Progenitor cell of endocrine pancreas (in vitro differentiated cells): ENCODE measurements around the gene PSMB1. TPM values are rescaled to one million over a fixed set of nuclear protein-coding genes. Genes with fewer than 3 reads are reported as not detected.
A peak's percentile ranks its signal among the peaks of the same experiment; 100 is the strongest.
"Not testable (repeated sequence)": the region's sequence is repeated elsewhere in the genome, so short reads cannot be mapped to it uniquely, and the experiment has no call there.

Experiments
- DNase-seq: peaks from one replicate; pipeline ENCODE4 v3.0.0; 2021; ENCODE audit warnings: low spot score; ENCODE audit not compliant: unreplicated experiment
- H3K27ac Mint-ChIP-seq: 2 replicates; pipeline ENCODE4 v1.8.0; 2021; ENCODE audit warnings: mild to moderate bottlenecking, moderate library complexity, mixed read lengths
- H3K27me3 Mint-ChIP-seq: 2 replicates; pipeline ENCODE4 v1.8.0; 2021; ENCODE audit warnings: mixed read lengths
- H3K36me3 Mint-ChIP-seq: 2 replicates; pipeline ENCODE4 v1.8.0; 2022; ENCODE audit warnings: mixed read lengths; ENCODE audit not compliant: insufficient read depth
- H3K4me1 Mint-ChIP-seq: 2 replicates; pipeline ENCODE4 v1.8.0; 2021; ENCODE audit warnings: low read depth, mixed read lengths
- H3K4me3 Mint-ChIP-seq: 2 replicates; pipeline ENCODE4 v1.8.0; 2021; ENCODE audit warnings: low read depth, mild to moderate bottlenecking, moderate library complexity, mixed read lengths
- H3K9me3 Mint-ChIP-seq: 2 replicates; pipeline ENCODE4 v1.8.0; 2021; ENCODE audit warnings: low read depth, mixed read lengths
- total RNA-seq: library from RNA; stranded (reverse); gene quantifications from 2 replicates; pipeline ENCODE4 v1.2.1, GENCODE V29; 2021
- TF ChIP-seq, protein P1 (sequence below): fragments of 200-600 bp; sonication (generic); IDR thresholded peaks from one replicate; pipeline ENCODE4 v1.5.0; 2021; ENCODE audit warnings: antibody characterized with exemption, mild to moderate bottlenecking; ENCODE audit not compliant: unreplicated experiment

Gene PSMB1
- total RNA-seq, 1 donor from 2014 or later: 154 TPM

DNA sequence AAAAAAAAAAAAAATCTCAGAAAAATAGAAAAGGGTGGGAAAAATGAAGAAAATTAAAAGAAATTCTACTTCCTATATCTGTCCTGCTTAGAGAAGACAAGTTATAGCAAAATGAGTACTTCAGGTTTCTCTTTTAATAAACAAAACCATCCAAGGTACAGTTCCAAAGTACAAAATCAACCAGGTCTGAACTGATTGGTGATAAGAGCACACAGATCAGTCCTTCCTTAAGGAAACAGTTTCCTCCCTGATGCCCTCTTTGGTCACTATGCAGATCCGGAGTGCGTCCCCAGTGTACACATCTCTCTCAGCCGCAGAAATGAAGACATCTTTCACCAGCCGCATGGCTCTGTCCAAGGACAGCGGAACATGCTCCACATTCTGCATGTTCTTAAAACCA lies 18.1 kb downstream of the PSMB1 start:
- H3K9me3 Mint-ChIP-seq: no peaks in the 10 kb centered on the region
- no peaks in the 10 kb centered on the region for H3K4me1 Mint-ChIP-seq
- TF ChIP-seq, protein P1, sequence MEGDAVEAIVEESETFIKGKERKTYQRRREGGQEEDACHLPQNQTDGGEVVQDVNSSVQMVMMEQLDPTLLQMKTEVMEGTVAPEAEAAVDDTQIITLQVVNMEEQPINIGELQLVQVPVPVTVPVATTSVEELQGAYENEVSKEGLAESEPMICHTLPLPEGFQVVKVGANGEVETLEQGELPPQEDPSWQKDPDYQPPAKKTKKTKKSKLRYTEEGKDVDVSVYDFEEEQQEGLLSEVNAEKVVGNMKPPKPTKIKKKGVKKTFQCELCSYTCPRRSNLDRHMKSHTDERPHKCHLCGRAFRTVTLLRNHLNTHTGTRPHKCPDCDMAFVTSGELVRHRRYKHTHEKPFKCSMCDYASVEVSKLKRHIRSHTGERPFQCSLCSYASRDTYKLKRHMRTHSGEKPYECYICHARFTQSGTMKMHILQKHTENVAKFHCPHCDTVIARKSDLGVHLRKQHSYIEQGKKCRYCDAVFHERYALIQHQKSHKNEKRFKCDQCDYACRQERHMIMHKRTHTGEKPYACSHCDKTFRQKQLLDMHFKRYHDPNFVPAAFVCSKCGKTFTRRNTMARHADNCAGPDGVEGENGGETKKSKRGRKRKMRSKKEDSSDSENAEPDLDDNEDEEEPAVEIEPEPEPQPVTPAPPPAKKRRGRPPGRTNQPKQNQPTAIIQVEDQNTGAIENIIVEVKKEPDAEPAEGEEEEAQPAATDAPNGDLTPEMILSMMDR: no peak
- DNase-seq: no peak
- H3K4me3 Mint-ChIP-seq: no peak overlapping the region
- no peak overlapping the region for H3K27ac Mint-ChIP-seq
- H3K27me3 Mint-ChIP-seq: no peaks in the 10 kb centered on the region
- H3K36me3 Mint-ChIP-seq: peaks cover 20% of the 10 kb centered on the region

DNA sequence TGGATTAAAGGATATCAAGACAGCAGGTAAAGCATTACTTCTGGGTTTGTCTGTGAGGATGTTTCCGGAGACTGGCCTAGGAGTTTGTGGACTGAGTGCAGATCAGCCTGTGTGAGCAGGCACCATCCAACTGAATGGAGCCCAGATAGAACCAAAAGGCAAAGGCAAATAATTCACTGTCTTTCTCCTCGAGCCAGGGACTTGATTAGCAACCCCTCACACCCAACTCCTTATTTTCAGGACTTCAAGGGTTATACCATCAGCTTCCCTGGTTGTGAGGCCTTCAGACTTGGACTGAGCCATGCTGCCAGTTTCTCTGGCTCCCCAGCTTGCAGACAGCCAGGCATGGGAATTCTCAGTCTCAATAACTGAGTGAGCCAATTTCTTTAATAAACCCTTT lies 19.3 kb downstream of the PSMB1 start:
- H3K4me1 Mint-ChIP-seq: peaks cover 5% of the 10 kb centered on the region

DNA sequence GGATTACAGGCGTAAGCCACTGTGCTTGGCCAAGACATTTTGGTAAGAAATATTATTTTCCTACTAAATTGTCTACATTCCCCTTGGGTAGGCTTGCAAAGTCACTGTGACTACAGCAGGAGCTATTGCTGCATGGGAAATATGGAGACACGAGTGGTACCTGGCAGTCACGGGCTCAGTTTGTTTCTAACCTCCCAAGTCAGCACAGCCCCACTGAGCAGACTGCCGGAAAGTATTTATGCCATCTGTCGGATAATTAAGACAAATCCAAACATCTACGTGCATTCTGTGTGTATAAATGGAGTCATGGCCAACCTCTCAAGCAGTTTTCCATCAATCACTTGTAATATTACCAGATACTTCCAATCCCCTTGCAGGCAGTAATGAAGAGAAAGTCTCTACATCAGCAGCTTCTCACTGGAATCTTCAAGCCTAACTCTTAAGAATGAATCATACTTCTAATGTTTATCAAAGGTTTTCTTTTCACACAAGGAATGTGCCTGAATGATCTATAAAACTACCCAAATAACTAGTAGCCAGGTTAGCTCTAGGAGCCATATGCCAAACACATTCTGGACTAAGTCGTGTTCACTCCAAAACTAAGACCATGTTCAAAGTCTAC lies 20.1 kb downstream of the PSMB1 start:
- TF ChIP-seq, protein P1: no peak
- Mint-ChIP-seq H3K9me3 (no peaks in the 10 kb centered on the region), H3K36me3 (peaks cover 16% of the 10 kb centered on the region), H3K27ac (no peak overlapping the region), H3K4me3 (no peak overlapping the region), H3K27me3 (no peaks in the 10 kb centered on the region), H3K4me1 (peaks cover 7% of the 10 kb centered on the region)
- no peak for DNase-seq

More for the DNA sequence above, 19.3 kb downstream of the PSMB1 start:
- no peaks in the 10 kb centered on the region for H3K9me3 Mint-ChIP-seq
- TF ChIP-seq, protein P1: no peak
- H3K4me3 Mint-ChIP-seq: no peak overlapping the region
- no peaks in the 10 kb centered on the region for H3K27me3 Mint-ChIP-seq
- DNase-seq: no peak
- no peak overlapping the region for H3K27ac Mint-ChIP-seq
- H3K36me3 Mint-ChIP-seq: peaks cover 19% of the 10 kb centered on the region

DNA sequence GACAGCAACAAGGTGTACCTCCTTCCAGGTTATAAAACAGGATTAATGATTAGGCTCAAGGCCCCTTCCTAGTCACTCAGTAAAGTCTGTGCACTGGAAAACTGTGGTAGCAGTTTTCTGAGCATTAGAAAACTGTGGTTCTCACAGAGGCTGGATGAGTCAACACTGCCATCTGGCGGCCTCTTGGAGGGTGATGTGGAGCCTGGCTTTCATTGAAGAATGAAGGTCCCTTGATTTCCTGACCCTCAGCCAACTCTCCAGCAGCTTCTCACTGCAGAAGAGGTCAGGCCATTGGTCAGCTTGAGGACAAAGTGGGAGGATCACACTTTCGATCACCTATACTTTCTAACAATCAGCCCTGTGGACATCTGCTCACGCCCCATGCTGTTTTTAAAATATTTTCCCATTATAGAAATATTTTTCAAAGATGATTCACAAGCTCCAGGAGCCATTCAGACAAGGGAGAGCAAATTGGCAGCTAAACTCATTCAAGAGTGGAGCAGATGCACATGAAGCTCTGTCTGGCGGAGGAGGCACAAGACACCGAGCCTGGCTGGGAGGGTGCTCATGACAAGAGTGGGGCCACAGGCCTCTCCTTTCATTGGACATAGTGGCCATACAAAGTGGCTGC lies 23.2 kb downstream of the PSMB1 start:
- Mint-ChIP-seq H3K4me1 (peaks cover 7% of the 10 kb centered on the region), H3K27ac (peak overlapping the region; percentile 84), H3K4me3 (no peak overlapping the region), H3K36me3 (peaks cover 2% of the 10 kb centered on the region), H3K9me3 (no peaks in the 10 kb centered on the region), H3K27me3 (no peaks in the 10 kb centered on the region)
- TF ChIP-seq, protein P1: peak; percentile 87
- peak; percentile 66 for DNase-seq

DNA sequence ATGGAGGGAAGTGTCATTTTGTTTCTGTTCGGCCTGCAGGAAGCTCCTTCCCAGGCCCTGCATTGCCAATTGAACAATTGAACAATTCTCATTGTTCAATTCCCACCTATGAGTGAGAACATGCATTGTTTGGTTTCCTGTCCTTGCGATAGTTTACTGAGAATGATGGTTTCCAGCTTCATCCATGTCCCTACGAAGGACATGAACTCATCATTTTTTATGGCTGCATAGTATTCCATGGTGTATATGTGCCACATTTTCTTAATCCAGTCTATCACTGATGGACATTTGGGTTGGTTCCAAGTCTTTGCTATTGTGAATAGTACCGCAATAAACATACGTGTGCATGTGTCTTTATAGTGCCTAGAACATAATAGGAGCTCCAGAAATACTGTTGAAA lies 25.1 kb downstream of the PSMB1 start:
- peaks cover 14% of the 10 kb centered on the region for H3K4me1 Mint-ChIP-seq
- H3K27ac Mint-ChIP-seq, H3K4me3 Mint-ChIP-seq: not testable (repeated sequence)

DNA sequence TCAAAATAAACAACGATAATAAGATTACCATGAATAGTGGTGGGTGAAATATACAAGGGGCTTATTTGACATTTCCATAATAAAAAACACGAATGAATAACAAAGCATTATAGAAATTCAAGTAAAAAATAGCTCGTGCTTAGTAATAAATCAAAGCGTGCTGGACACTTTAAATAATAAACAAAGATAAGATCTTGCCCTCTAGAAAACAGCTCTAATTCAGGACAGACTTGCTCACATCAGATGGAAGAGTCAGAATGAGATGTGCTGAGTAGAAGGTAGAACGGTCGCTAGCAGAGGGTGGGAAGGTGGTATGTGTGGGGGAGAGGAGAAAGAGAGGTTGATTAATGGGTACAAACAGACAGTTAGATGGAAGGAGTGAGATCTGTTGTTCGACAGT lies 27.3 kb downstream of the PSMB1 start:
- no peaks in the 10 kb centered on the region for H3K27me3 Mint-ChIP-seq
- H3K36me3 Mint-ChIP-seq: no peaks in the 10 kb centered on the region
- H3K4me3 Mint-ChIP-seq: no peak overlapping the region
- peaks cover under 1% of the 10 kb centered on the region for H3K9me3 Mint-ChIP-seq
- DNase-seq: no peak
- no peak overlapping the region for H3K27ac Mint-ChIP-seq
- TF ChIP-seq, protein P1: no peak
- H3K4me1 Mint-ChIP-seq: peaks cover 14% of the 10 kb centered on the region

More for the DNA sequence above, 25.1 kb downstream of the PSMB1 start:
- not testable (repeated sequence) for H3K27me3 Mint-ChIP-seq, DNase-seq, H3K9me3 Mint-ChIP-seq, H3K36me3 Mint-ChIP-seq
